Esophagus muscularis mucosa (tissue), 4 donors: ENCODE data around the gene TRIML2. TPM values are rescaled to one million over a fixed set of nuclear protein-coding genes. Genes with fewer than 3 reads are reported as not detected.

Source experiments
- DNase-seq: peaks from one replicate; pipeline ENCODE4 v3.0.0-alpha.2; 2017; ENCODE audit errors: extremely low spot score
- H3K27ac ChIP-seq, 4 donors: fragments of 200-600 bp; sonication (generic); replicated peaks in 1 of 4; 1 replicate in 3 of 4; 2 replicates in 1 of 4; pipeline ENCODE4 v1.5.1; 2016 to 2019; ENCODE audit warnings: mild to moderate bottlenecking in 1 of 4
- H3K27me3 ChIP-seq, 4 donors: fragments of 200-600 bp; sonication (generic); one replicate each; pipeline versions ENCODE4 v1.5.1 to v1.6.0; 2016 to 2019
- H3K36me3 ChIP-seq, 4 donors: fragments of 200-600 bp; sonication (generic); one replicate each; pipeline ENCODE4 v1.5.1; 2016 to 2019
- H3K4me1 ChIP-seq, 4 donors: fragments of 200-600 bp; sonication (generic); one replicate each; pipeline ENCODE4 v1.5.1; 2016 to 2019
- H3K4me3 ChIP-seq, 4 donors: fragments of 200-600 bp; sonication (generic); 1 replicate in 2 of 4; 2 replicates in 2 of 4; pipeline ENCODE4 v1.5.1; 2016 to 2019; ENCODE audit warnings: mild to moderate bottlenecking in 4 of 4, moderate library complexity in 1 of 4
- H3K9me3 ChIP-seq, 4 donors: fragments of 200-600 bp; sonication (generic); 1 replicate in 3 of 4; 2 replicates in 1 of 4; pipeline ENCODE4 v1.5.1; 2016 to 2019
- EP300 ChIP-seq: sonication (generic); formaldehyde crosslinking; IDR thresholded peaks from one replicate; pipeline ENCODE4 v1.6.1; 2017; ENCODE audit warnings: antibody characterized with exemption
- POLR2A ChIP-seq: fragments of 450-650 bp; IDR thresholded peaks from one replicate; pipeline ENCODE4 v1.6.1; 2017; ENCODE audit warnings: antibody characterized with exemption, moderate library complexity, mild to moderate bottlenecking, low read depth
- POLR2AphosphoS5 ChIP-seq, 2 donors: sonication (generic); formaldehyde crosslinking; IDR thresholded peaks; one replicate each; pipeline ENCODE4 v1.6.1; 2017; ENCODE audit warnings: antibody characterized with exemption in 2 of 2
- WGBS: methylation state at CpG from one replicate; pipeline ENCODE4 v1.1.5; 2018; 5-methylcytosine and 5-hydroxymethylcytosine counted together
- intact Hi-C: fragments of 100-400 bp; cut with DNase I; formaldehyde crosslinking; loops from one replicate; pipeline ENCODE4 v1.15.1; 2023
- total RNA-seq, 4 donors: library from RNA; depleted of rRNA; stranded (reverse); fragments of >200 nt; gene quantifications; one replicate each; pipeline versions ENCODE4 v1.1.0 to v1.2.1, GENCODE V29; 2016
- TF ChIP-seq, protein P1 (sequence below), 3 experiments: fragments of 200-600 bp in 2 of 3; fragments of 450-650 bp in 1 of 3; sonication (generic) in 2 of 3; IDR thresholded peaks; one replicate each; pipeline ENCODE4 v1.5.1; 2017 to 2019; ENCODE audit warnings: antibody characterized with exemption in 3 of 3, mild to moderate bottlenecking in 2 of 3, moderate library complexity in 1 of 3

Gene TRIML2
- total RNA-seq, 4 donors from 2014 or later, result 0.66 TPM; not detected in 3

DNA sequence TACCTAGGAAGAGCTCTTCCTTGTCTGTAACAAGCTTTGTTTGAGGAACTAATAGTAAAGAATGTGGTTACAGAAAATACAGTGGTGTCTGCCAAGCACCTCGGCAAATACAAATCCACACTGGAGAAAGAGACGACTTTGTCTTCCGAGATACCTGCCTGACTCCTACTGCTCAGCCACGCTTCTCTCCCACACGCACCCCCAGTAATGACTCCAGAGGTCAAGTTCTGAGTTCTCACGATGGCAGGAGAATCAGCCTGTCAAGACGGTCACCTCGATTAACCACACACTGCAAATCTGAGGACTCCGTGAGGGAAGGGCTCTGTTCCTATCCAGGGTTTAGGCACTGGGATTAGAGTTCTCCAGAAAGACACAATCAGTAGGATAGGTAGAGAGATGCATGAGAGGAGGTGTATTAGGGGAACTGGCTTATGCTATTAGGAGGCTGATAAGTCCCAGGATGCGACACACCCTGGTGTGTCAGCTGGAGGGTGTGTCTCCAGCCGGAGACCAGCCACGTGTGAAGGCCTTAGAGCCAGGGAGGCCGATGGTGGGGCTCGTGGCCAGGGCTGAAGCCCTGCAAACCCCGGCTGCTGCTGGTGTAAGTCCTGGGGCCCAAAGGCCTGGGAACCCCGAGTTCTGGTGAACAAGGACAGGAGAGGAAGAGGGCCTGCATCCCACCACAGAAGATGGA lies 8.4 kb upstream of the TRIML2 start:
- intact Hi-C loops, result no loop called here
- Histone ChIP-seq H3K9me3 (no peaks in the 10 kb centered on the region), H3K27ac (no peak overlapping the region), H3K4me1 (no peaks in the 10 kb centered on the region), H3K36me3 (no peaks in the 10 kb centered on the region), H3K27me3 (no peaks in the 10 kb centered on the region), H3K4me3 (no peak overlapping the region)
- TF ChIP-seq POLR2A, result no peak
- TF ChIP-seq, protein P1, sequence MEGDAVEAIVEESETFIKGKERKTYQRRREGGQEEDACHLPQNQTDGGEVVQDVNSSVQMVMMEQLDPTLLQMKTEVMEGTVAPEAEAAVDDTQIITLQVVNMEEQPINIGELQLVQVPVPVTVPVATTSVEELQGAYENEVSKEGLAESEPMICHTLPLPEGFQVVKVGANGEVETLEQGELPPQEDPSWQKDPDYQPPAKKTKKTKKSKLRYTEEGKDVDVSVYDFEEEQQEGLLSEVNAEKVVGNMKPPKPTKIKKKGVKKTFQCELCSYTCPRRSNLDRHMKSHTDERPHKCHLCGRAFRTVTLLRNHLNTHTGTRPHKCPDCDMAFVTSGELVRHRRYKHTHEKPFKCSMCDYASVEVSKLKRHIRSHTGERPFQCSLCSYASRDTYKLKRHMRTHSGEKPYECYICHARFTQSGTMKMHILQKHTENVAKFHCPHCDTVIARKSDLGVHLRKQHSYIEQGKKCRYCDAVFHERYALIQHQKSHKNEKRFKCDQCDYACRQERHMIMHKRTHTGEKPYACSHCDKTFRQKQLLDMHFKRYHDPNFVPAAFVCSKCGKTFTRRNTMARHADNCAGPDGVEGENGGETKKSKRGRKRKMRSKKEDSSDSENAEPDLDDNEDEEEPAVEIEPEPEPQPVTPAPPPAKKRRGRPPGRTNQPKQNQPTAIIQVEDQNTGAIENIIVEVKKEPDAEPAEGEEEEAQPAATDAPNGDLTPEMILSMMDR (IDR thresholded peaks at IDR 0.05), result no peak
- TF ChIP-seq EP300, result no peak
- TF ChIP-seq POLR2AphosphoS5 (IDR thresholded peaks at IDR 0.05), result no peak
- 65% methylated on average over 15 of the region's 16 CpGs for WGBS
- no peak for DNase-seq

DNA sequence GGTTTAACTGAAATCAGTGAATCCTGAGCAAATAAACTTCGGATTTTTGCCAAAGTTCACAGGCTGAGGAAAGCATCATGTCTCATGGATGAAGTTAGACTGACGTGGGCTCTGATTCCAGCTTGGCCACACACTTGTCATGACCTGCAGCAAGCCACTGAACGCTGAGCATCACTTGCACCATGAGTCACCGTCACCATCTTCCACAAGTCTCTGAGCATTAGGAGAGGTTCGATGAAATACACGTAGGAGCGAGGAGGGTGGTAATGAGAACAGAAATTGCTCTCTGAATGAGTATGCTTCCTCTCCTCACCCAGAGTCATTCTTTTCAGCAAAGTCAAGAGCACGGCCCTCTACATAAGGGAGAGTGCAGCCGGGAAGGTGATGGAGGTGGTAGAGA lies 3.8 kb upstream of the TRIML2 start:
- H3K36me3 ChIP-seq, result no peaks in the 10 kb centered on the region
- no peak for TF ChIP-seq EP300
- TF ChIP-seq POLR2AphosphoS5 (IDR thresholded peaks at IDR 0.05), result no peak
- no peak for TF ChIP-seq POLR2A
- TF ChIP-seq, protein P1 (IDR thresholded peaks at IDR 0.05), result no peak
- no peak for DNase-seq
- H3K27me3 ChIP-seq, result no peaks in the 10 kb centered on the region
- intact Hi-C loops, result no loop called here
- no peak overlapping the region for H3K4me3 ChIP-seq
- no peaks in the 10 kb centered on the region for H3K9me3 ChIP-seq
- no peaks in the 10 kb centered on the region for H3K4me1 ChIP-seq
- 94% methylated on average over 9 of the region's 9 CpGs for WGBS
- H3K27ac ChIP-seq, result no peak overlapping the region

DNA sequence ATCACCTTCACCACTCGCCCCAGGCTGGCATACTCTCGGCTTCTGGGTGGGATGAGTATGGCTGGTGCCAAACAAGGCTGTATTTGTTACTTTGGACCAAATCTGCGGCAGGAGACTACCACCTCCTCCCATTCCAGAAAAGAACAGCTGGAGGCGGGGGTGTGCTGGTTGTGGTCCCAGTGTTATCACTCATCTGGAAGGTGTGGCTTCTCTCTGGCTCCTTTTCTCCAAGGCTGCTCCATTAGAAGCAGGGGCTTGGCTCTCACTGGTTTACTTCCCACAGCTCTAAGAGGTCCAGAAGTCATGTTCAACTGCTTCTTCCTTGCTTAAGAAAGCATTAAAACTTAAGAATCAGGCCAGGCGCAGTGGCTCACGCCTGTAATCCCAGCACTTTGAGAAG lies 2.6 kb upstream of the TRIML2 start:
- WGBS, result 67% methylated on average over 4 of the region's 6 CpGs
- TF ChIP-seq, protein P1 (IDR thresholded peaks at IDR 0.05), result no peak
- TF ChIP-seq EP300 (no peak), POLR2AphosphoS5 (IDR thresholded peaks at IDR 0.05) (no peak), POLR2A (no peak)

DNA sequence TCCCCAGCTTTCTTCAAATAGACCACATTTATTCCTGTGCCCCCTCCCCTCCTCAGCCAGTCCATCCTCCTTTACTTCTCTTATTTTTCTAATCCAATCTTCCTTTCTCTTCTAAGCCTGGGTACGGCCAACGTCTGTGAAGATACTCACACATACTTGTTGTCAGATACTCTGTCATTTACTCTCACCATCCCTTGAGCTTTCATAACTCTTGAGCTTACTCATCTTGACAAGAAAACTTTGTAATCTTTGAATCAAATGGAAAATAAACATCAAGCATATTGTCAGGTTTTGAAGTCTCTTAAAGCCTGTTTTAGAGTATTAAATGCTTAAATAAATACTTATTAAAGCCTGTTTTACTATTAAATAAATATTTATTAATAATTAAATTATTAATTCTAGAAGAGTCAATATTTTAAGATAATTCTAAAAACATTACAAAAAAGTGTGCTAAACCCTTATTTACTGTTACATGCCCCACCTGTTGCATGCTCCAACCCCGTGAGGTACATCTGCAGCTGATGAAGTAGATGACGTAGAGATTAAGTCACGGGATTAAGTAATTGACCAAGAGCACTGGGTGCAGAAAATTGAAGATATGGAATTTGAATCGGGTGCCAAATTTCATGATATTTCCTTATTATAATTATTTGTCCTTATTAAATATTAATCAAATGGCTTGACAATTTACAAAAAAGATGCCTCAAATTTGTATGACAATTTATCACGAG lies 1.5 kb upstream of the TRIML2 start:
- Histone ChIP-seq H3K9me3 (no peaks in the 10 kb centered on the region), H3K4me1 (no peaks in the 10 kb centered on the region), H3K27ac (no peak overlapping the region), H3K4me3 (no peak overlapping the region), H3K36me3 (no peaks in the 10 kb centered on the region), H3K27me3 (no peaks in the 10 kb centered on the region)
- TF ChIP-seq, protein P1 (IDR thresholded peaks at IDR 0.05), result no peak
- no peak for TF ChIP-seq POLR2A
- no peak for TF ChIP-seq POLR2AphosphoS5 (IDR thresholded peaks at IDR 0.05)
- no peak for TF ChIP-seq EP300
- intact Hi-C loops, result no loop called here
- DNase-seq, result no peak
- WGBS, result 74% methylated on average over 7 of the region's 7 CpGs

More for the DNA sequence above, 2.6 kb upstream of the TRIML2 start:
- peak overlapping the region in 1 of 4 donors; percentile 34 for H3K27ac ChIP-seq
- no peak overlapping the region for H3K4me3 ChIP-seq
- H3K36me3 ChIP-seq, result no peaks in the 10 kb centered on the region
- intact Hi-C loops, result no loop called here
- no peaks in the 10 kb centered on the region for H3K27me3 ChIP-seq
- no peak for DNase-seq
- no peaks in the 10 kb centered on the region for H3K4me1 ChIP-seq
- no peaks in the 10 kb centered on the region for H3K9me3 ChIP-seq
